ENCODE results near the gene EMP2.
"Not testable (repeated sequence)": the region's sequence is repeated elsewhere in the genome, so short reads cannot be mapped to it uniquely, and the experiment has no call there.

The EMP2 gene

GRCh38 chr16:10543231-10543977, 37.0 kb downstream of the EMP2 start:
- DNase-seq (ENCODE audit: low spot score), result no peak
- TF ChIP-seq CTCF (IDR thresholded peaks at IDR 0.05; ENCODE audit: extremely low read depth, missing control alignments), result no peak

- TF ChIP-seq CTCF (IDR thresholded peaks at IDR 0.05; ENCODE audit: extremely low read depth, missing control alignments), result no peak
- DNase-seq (ENCODE audit: low spot score), result no peak
Measured at GRCh38 chr16:10541366-10541765, 39.0 kb downstream of the EMP2 start.

DNA sequence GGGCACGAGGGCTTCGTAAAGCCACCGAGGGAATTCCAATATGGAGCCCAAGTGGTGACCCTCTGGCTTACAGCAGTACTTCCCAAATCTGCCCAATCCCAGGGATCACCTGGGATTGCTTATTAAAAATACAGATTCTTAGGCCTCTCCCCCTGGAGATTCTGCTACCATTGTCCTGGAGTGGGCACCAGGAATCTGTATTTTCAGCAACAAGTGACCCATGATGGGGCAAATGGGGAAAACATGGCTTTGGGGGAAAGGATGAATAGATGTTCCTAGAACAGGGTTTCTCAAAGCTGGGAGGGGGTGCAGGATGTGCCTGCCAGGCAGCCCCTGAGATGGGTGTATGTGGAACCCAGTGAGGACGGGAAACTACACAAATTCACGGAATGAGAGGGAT, 40.6 kb downstream of the EMP2 start:
- no peak for TF ChIP-seq CTCF (IDR thresholded peaks at IDR 0.05; ENCODE audit: extremely low read depth, missing control alignments)
- no peak for DNase-seq (ENCODE audit: low spot score)

DNA sequence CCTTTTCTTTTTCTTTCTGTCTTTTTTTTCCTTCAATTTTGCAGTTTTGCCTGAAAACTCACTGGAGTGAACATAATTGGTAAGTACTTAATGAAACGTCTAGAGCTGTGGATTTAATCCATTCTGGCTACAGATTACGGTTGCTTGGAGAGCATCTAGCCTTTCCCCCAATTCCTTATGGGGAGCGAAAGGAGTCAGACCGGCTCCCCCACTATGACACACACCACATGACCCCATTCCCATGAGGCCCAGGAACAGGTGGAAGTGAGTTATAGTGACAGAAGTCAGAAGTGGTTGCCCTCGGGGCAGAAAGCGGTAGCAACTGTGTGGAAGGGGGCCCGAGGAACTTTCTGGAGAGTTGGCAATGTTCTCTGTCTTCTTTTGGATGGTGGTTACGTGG, 41.2 kb downstream of the EMP2 start:
- no peak for TF ChIP-seq CTCF (IDR thresholded peaks at IDR 0.05; ENCODE audit: extremely low read depth, missing control alignments)

GRCh38 chr16:10538583-10538982, 41.8 kb downstream of the EMP2 start:
- no peak for DNase-seq (ENCODE audit: low spot score)
- TF ChIP-seq CTCF (IDR thresholded peaks at IDR 0.05; ENCODE audit: extremely low read depth, missing control alignments), result no peak

More for the DNA sequence above, 41.2 kb downstream of the EMP2 start:
- no peak for DNase-seq (ENCODE audit: low spot score)

GRCh38 chr16:10537946-10538345, 42.5 kb downstream of the EMP2 start:
- TF ChIP-seq CTCF (IDR thresholded peaks at IDR 0.05; ENCODE audit: extremely low read depth, missing control alignments), result no peak
- no peak for DNase-seq (ENCODE audit: low spot score)

GRCh38 chr16:10536814-10537389, 43.5 kb downstream of the EMP2 start:
- TF ChIP-seq CTCF (IDR thresholded peaks at IDR 0.05; ENCODE audit: extremely low read depth, missing control alignments), result no peak
- no peak for DNase-seq (ENCODE audit: low spot score)

GRCh38 chr16:10536328-10536727, 44.1 kb downstream of the EMP2 start:
- DNase-seq (ENCODE audit: low spot score), result not testable (repeated sequence)

Measured in GM20000 (cell line).